ENCODE data around the gene CCDC187.
A peak's percentile ranks its signal among the peaks of the same experiment; 100 is the strongest.
"Not testable (repeated sequence)": the region's sequence is repeated elsewhere in the genome, so short reads cannot be mapped to it uniquely, and the experiment has no call there.

The CCDC187 gene

DNA sequence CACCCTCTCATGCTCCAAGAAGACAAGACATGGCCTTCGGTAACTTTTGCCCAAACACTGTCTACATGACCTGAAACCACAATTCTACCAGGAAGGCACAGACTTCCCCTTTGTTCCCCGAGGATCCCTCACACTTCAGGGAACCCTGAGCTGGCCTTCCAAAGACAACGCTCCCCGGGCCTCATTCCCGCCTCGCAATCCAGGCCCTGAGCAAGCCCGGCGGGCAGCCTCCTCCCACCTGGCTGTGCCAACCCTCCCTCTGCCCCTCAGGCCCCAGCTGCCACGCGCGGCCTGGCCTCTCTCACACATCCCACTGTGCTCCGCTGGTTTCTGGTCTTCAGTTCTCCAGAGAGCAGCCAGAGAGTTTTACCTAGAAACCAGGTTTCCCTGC is 65.6 kb downstream of the CCDC187 start:
- DNase-seq (ENCODE audit: low read depth), result no peak

DNA sequence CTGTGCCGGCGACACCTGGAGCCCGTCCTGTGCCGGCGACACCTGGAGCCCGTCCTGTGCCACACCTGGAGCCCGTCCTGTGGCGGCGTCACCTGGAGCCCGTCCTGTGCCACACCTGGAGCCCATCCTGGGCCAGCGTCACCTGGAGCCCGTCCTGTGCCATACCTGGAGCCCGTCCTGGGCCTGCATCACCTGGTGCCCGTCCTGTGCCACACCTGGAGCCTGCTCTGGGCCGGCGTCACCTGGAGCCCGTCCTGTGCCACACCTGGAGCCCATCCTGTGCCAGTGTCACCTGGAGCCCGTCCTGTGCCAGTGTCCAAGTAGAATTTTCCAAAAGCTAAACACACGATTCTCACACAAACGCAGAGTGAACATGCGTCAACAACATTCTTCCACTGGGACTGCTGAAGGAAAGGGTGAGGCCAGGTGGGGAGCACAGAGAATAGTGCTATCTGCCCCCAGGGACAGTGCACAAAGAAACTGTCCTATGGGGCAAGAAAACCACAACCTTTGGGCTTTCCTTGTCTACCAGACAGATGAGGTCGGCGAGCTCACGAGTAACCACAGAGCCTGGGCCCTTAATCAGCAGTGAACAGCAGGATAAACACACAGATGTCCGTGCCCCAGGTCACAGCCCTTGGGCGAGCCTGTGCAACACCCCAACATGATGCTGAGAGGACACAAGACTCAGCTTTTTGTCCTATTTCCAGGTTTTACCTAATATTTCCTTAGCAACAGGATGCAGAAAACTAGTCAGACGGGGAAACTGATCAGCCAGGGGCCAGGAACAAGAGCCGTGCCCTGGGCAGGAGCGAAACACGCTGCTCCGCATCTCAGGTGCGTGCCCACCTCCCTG is 66.2 kb downstream of the CCDC187 start:
- DNase-seq (ENCODE audit: low read depth), result no peak

DNA sequence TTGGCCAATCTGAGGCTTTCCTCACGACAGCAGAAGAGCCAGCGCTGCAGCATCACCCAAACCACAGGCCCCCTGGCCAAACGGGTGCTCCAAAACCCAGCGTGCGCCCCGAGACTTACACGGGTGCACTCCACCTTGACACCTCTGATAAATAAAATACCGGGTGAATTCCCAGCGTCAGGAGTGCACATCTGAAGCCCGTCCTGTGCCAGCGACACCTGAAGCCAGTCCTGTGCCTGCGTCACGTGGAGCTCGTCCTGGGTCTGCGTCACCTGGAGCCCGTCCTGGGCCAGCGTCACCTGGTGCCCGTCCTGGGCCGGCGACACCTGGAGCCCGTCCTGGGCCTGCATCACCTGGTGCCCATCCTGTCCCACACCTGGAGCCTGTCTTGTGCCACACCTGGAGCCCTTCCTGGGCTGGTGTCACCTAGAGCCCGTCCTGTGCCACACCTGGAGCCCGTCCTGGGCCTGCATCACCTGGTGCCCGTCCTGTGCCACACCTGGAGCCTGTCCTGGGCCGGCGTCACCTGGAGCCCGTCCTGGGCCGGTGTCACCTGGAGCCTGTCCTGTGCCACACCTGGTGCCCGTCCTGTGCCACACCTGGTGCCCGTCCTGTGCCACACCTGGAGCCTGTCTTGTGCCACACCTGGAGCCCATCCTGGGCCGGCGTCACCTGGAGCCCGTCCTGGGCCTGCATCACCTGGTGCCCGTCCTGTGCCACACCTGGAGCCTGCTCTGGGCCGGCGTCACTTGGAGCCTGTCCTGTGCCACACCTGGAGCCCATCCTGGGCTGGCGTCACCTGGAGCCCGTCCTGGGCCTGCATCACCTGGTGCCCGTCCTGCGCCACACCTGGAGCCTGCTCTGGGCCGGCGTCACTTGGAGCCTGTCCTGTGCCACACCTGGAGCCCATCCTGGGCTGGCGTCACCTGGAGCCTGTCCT is 67.2 kb downstream of the CCDC187 start:
- DNase-seq (ENCODE audit: low read depth), result not testable (repeated sequence)

DNA sequence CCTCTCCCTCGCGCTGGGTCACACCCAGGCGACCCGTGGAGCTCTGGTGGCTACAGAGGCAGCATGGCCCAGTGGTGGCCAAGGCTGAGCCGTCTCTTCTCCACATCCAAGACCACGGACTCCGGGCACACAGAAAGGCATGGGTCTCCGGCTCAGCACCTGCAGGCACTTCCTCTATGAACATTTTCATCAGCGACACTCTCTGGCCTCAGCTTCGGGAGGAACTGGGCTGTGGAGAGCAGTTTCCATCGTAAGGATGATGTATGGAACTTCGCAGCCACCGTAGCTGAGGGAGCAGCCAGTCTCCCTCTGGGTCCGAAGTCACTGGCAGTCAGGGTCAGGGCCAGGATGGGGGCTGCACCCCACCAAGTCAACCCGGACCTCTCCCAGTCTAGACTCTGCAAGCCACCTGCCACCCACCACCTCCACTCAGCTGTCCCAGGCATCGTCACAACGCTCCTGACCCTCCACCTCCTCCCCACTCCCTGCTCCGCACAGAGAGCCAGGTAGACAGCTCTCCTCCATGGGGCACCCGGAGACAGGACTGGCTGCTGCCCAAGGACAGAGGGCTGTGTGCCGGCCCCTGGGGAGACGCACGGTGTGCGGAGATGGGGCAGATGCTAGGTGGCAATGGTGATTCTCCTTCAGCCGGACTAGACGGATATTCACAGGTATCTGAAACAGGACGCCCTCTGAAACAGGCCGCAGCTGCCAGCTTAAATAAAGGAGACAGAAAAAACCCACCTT is 68.0 kb downstream of the CCDC187 start:
- no peak for DNase-seq (ENCODE audit: low read depth)

DNA sequence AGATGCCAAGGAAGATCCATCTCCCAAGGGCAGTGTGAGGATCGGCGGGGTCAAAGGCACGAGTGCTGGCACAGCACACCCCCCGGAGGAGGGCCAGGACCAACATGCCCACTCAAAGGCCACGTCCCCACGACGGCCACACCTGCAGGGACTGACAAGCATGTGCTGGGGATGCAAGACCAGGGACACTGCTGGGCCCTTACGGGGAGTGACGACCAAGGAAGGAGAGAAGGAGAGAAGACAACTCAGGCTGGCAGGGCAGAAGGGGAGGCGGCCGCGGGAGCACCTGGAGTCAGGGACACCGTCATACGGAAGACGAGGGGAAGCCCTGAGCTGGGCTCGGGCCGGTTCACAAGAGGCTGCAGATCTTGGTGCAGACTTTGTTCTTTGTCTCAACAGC is 68.7 kb downstream of the CCDC187 start:
- DNase-seq (ENCODE audit: low read depth), result no peak

DNA sequence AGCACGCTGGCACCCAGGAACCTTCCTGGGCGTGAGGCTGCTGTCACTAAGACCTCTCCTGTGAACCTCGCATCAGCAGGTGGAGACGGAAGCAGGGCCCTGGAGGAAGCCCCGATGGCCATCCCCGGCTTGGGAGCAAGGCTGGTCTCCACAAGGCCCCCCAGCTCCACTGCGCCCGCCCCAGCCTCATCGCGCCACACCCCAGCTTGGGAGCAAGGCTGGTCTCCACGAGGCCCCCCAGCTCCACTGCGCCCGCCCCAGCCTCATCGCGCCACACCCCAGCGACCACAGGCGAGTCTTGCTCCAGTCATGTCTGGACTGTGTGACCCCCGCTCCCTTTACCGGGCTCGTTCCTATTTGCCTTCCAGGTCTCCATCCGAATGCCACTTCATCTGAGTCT is 69.3 kb downstream of the CCDC187 start:
- no peak for DNase-seq (ENCODE audit: low read depth)

DNA sequence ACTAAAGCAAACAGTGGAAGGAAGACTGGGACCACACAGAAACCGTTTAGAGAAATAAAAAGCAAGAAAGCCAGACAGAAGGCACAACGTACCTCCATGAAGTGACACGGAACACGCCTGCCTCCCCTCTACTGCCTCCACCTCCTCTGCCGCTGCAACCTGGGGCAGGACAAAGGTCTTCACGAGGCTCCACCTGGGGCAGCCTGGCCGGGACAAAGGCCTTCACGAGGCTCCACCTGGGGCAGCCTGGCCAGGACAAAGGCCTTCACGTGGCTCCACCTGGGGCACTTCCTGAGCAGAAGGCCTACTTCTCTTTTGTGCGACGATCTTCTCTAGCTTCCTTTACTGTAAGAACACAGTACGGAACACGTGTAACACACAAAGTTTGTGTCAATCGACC is 70.0 kb downstream of the CCDC187 start:
- DNase-seq (ENCODE audit: low read depth), result no peak

DNA sequence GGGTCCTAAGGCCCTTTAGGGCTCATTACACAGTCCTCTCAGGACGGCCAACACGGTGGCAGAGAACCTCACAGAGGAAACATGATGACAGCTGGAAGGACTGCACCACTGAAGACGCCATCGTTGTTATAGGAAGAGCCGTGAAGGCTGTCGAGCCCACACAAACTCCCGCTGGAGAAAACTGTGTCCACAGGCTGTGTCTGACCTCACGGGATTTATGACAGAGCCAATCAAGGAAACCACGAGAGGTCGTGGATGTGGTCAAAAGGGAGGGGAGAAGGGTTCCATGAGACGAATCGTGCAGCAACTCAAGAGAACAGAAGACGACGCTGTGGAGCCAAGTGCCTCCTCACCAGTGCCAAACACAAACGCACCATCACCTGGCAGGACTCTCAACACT is 70.5 kb downstream of the CCDC187 start:
- DNase-seq (ENCODE audit: low read depth), result no peak

DNA sequence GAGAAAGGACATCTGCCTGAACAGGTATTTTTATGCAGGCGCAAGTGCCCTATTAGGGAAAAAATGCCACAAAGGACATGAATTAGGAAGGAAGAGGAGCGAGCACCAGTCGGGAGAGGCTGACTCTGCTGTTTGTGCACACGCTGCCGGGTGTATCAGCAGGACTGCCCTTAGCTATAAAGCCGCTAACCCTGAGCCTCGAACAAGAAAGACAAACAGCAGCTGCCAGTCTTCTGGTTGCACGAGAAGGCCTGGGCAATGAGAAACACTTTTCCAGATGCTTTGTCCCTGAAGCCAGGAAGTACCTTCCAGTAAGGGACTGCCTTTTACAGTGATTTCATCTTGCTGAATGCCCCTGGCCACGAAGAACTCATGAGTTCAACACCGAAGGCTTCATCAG is 70.9 kb downstream of the CCDC187 start:
- no peak for DNase-seq (ENCODE audit: low read depth)

DNA sequence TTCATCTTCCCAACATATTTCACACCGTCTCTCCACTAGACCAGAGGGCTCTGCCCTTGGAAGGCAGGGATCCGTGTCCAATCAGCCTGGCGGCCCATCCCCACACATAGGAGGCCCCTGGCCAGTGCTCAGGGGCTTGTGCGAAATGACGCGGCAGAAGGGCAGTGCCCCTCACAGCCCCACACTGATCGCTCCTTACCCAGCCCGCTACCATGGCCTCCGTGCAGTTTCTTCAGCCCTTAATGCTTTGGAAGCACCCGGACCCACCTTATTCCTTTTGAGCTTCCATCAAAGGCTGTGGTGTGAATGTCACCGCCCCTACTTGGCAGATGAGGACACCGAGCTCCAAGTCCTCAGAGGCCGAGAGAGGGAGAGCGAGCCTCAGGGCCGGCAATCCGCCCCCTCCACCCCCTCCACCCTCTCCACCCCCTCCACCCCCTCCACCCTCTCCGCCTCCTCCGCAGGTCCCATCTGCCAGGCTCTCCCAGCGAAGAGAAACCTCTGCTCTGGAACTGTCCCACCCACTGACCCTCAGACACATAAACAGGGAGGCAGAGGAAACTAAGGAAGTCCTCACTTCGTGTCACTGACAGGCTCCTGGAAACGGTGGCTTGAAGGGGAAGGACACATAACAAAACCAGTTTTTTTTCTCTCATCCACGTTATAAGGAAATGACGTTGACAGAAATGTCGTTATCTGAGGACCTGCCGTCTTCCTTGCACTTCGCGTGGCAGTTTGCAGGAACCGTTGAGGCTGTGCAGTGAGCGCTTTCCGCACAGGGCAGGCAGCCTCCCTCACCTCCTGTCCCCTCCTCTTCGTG is 72.2 kb downstream of the CCDC187 start:
- no peak for DNase-seq (ENCODE audit: low read depth)

DNA sequence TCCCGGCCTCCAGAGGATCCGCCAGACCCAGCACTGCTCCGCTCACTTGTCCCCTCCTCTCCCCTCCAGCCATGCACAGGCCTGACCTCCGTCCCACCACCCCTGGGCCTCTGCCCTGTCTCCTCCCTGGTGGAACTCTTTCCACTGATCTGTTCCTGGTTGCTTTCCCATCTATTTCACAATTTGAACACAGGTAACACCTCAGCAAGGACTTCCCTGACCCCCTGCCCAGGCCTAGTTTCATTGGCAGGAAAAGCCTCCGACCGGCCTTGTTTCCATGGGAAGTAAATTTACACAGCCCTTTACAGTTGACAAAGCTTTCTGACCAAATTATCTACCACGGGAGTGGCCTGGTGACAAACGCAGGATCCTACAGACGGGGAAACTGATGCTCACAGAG is 73.1 kb downstream of the CCDC187 start:
- no peak for DNase-seq (ENCODE audit: low read depth)

DNA sequence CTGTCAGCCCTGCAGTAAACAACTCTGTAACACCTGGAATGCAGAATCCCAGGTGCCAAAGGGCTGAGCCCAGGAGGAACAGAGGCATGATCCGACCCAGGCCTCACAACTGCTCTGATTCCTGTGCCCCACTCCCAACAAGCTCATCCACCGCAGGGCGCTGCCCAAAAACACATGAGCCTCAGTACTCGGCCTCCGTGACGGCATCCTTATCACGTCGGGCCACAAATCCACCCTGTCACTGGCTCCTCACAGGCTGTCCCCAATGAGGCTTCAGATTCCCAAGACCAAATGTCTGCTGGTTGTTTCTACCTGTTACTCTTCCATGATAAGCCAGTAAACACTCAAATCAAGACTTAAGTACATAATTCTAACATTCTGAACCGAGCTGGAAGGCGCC is 73.5 kb downstream of the CCDC187 start:
- no peak for DNase-seq (ENCODE audit: low read depth)

DNA sequence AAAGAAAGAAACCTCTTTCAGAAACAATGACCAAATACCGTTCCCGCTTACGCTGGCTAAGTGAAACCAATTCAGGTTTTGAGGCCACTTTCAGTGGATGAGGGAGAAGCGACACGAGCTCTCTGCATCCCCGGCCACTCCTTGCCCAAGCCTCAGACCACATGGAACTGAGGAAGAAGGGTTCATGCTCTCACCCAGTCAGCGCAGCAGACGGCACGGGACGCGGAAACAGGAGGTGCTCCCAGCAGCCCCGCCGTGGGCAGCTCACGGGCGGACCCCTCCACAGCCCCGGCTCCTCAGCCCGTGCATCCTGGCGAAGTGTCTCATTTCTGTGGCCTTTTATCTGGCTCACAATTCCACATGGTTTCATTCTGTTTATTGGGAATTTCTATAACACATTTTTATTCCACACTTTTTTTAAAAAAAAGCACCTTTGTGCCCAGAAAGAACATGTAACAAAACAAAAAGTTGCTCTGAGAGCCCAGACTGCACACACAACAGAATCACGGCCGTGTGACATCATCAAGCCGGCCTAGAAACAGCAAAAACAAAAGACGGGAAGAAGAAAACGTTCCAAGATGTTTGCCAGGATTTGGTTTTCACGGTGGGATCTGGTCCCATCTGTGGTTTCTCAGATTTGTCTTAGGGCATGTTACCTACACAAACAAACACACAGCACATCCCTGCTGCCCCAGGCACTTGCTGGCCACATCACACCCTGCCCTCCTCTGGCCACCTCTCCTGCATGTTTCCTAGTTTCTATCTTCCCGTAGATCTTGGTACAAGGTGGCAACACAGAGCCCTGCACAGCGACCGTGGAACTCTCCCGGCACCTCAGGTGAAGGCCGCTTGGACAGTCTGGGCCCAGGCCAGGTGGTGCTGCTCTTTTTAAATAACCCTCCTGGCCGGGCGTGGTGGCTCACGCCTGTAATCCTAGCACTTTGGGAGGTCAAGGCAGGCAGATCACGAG is 74.5 kb downstream of the CCDC187 start:
- no peak for DNase-seq (ENCODE audit: low read depth)

DNA sequence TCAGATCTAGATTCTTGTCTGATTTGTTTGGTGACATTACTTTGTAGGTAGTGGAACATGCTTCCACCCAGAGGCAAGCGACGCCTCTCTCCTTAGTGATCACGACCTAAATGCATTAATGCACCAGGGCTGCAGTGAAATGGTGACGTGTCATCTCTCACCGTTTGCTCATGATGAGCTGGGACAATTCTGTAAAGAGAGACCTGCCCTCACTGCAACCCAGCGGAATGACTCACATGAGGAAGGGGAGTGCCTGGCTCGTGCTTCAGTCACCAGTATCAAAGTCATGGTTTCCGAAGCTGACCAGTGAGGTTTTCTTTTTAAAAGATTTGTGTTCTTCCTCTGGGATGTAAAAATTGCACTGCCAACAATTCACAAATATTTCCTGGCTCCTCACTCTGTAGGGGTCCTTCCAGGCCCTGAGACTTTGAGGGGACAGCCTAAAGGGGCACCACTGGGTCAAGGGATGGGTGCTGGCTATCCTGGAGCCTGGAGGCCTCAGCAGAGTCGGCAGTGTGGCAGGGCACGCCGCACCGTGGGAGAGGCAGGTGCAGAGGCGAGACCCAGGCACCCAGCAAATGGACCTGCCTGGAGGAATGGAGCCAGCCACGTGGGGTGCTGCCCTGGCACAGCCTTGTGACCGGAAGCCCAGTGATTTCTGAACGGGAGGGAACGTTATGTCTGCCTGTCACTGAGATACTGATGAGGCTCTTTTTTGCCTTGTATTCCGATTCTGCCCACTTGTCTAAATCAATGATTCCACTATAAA is 75.6 kb downstream of the CCDC187 start:
- no peak for DNase-seq (ENCODE audit: low read depth)

DNA sequence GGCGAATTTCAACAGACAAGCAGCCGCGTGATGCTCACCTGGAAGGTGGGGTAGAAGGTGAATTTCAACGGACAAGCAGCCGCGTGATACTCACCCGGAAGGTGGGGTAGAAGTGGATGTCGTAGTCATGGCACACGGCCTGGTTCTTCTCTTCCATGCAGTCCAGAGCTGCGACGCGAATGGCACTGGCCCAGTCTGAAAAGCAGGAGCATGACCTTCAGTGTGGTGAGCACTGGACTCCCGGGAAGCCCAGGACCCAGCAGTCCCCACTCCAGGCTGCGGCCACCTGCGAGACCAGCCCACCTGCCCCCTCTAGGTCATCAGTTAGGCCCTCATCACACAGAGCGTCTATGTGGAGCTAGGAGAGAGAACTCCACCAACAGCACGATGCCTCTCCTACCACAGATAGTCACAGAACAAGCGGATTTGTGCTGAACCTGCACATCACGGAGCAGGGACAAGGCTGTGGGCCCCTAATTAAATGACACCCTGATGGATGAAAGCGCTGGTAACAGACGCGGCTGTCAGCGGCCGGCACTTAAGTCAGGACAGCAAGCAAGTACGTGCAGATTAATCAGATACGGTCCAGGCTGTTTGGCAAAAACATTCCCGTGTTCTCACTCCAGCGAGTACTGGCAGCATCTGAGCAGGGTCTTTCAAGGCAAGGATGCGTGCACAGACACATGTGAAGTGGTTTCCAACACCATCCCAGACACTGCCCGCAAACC is 77.0 kb downstream of the CCDC187 start:
- DNase-seq (ENCODE audit: low read depth), result no peak

DNA sequence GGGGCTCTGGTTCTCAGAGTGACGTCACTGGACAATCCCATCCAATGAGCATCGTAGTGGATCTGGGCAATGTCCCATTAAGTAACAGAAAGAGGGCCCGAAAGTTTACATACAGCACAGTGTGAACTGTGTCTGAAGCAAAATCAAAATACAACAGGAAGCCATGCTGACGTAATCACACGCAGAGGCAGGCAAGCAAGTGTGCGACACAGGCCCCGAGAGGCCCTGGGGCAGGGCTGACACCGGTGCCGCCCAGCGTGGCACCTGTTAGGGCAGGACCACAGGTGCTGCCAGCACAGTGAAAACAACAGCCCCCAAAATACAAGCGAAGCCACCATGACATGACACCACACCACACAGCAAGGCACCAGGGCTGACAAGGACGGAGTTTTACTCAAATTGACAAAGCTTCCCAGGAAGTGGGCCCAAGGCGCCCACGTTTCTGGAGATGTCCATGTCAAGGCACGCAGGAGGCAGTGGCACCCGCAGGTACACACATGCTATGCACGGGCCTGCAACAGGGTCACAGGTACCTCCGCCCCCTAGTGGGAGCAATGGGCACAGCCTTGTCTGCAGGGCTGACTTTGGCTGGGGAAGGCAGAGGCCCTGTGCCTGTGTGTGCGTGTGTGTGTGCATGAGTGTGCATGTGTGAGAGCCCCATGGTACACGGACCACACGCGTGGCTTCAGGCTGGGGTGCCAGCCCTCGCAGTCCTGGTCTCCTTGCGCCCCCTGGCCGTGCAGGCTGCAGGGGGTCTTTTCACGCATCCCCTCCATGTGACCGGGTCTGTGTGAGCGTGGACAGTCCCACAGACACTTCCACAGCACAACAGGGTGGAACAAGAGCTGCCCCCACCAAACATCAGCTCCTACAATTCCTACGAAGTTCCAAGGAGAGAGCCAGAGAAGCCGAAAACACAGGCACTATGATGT is 77.9 kb downstream of the CCDC187 start:
- DNase-seq (ENCODE audit: low read depth), result peak; percentile 40

DNA sequence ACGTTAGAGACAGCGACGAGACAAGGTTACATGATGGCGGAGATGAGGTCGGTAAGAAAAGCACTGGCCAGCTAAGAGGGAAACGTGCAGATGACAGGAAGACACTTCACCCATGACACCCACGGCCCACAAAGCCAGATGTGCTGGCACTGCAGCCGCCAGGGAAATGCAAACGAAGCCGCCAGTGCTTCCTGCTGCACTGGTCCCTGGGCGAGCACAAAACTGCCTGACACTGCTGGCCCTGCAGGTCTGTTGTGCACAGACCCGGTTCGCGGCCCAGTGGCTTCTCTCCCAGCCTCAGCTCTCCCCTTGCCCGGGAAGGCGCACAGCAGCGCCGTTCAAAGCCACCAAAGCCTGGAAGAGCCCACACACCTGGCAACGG is 78.5 kb downstream of the CCDC187 start:
- DNase-seq (ENCODE audit: low read depth), result no peak
